ENCODE results near the gene GPI. TPM values are rescaled to one million over a fixed set of nuclear protein-coding genes. Genes with fewer than 3 reads are reported as not detected.

The GPI gene
- total RNA-seq, 1 donor from 2014 or later, result 426 TPM

Other genes starting within 250 kb of the GPI start
- gene LSM14A, start 192.7 kb upstream of the GPI start, total RNA-seq, result 87.2 TPM
- gene GARRE1, start 110.6 kb upstream of the GPI start, total RNA-seq, result 37.7 TPM
- 4.3 TPM for gene PDCD2L, start 39.2 kb downstream of the GPI start, total RNA-seq
- gene UBA2, start 63.2 kb downstream of the GPI start, total RNA-seq, result 115 TPM
- gene WTIP, start 116.6 kb downstream of the GPI start, total RNA-seq, result 25.3 TPM